OCI-LY7 (cell line): ENCODE data around the gene E2F8.

Experiments used
- EZH2phosphoT487 ChIP-seq: fragments of 200-600 bp; sonication (generic); IDR thresholded peaks from 2 replicates; pipeline ENCODE4 v1.6.1; 2018; ENCODE audit warnings: low read depth, borderline replicate concordance, mild to moderate bottlenecking, mixed run types, antibody characterized with exemption, low read length, moderate library complexity, mixed read lengths
- TF ChIP-seq, protein P1 (sequence below): fragments of 200-600 bp; sonication (generic); conservative IDR thresholded peaks from 2 replicates; pipeline ENCODE4 v1.5.1; 2014; ENCODE audit warnings: mild to moderate bottlenecking, antibody characterized with exemption, low read length, moderate library complexity, mixed read lengths

DNA sequence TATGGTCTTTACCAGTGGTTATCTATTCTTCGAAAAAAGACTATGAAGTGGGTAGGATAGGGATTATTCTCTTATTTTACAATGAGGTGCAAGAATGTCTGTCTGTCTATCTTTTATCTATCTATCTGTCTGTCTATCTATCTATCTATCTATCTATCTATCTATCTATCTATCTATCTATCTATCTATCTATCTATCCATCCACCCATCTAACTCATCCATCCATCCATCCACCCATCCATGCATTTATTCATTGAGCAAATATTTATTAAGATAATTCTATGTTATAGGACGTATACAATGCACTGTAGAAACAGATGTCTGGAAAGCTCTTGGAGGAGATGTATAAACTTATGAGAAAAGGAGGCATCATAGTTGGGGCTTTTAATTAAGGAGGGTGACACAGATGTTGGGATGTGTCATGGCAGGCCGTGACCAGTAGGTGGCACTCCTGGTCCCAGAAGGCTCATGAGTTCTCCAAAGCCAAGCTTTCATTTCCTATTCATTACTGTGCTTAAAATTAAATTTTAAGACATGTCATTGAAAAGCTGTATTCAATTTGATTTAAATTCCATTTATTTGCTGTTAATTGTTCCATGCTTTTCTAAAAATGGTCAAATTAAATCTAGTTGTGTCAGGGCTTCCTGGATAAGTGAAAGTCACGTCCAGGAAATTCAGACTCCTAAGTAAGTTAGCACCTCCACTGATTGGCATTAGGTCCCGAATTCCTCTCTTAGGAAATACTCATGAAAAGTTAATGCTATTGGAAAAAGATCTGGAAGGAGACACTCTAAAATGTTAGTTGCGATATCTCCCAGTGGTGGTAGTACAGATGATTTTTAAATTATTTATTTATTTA lies 19.0 kb upstream of the E2F8 start:
- TF ChIP-seq, protein P1, sequence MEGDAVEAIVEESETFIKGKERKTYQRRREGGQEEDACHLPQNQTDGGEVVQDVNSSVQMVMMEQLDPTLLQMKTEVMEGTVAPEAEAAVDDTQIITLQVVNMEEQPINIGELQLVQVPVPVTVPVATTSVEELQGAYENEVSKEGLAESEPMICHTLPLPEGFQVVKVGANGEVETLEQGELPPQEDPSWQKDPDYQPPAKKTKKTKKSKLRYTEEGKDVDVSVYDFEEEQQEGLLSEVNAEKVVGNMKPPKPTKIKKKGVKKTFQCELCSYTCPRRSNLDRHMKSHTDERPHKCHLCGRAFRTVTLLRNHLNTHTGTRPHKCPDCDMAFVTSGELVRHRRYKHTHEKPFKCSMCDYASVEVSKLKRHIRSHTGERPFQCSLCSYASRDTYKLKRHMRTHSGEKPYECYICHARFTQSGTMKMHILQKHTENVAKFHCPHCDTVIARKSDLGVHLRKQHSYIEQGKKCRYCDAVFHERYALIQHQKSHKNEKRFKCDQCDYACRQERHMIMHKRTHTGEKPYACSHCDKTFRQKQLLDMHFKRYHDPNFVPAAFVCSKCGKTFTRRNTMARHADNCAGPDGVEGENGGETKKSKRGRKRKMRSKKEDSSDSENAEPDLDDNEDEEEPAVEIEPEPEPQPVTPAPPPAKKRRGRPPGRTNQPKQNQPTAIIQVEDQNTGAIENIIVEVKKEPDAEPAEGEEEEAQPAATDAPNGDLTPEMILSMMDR: peak; percentile 97
- no peak for TF ChIP-seq EZH2phosphoT487
